Activated CD8-positive, alpha-beta T cell treated with anti-CD3 and anti-CD28 coated beads for 36 hours (primary cell): ENCODE data around the gene SMIM28. TPM values are rescaled to one million over a fixed set of nuclear protein-coding genes. Genes with fewer than 3 reads are reported as not detected.
A peak's percentile ranks its signal among the peaks of the same experiment; 100 is the strongest.

ENCODE experiments used
- ATAC-seq: fragments of 200-7000 bp; cut with Tn5 transposase; one replicate; pipeline ENCODE4 v1.10.0; 2021; ENCODE audit warnings: mild to moderate bottlenecking, moderate library complexity
- CTCF ChIA-PET: fragments of 350-600 bp; sonication (Branson Sonifier 250); formaldehyde crosslinking; loops from one replicate; lab custom pipeline; 2021; ENCODE audit warnings: antibody characterized with exemption; lab: Charles Lee
- POLR2A ChIA-PET: fragments of 350-600 bp; sonication (Branson Sonifier 250); formaldehyde crosslinking; loops from one replicate; lab custom pipeline; 2021; ENCODE audit warnings: antibody characterized with exemption; lab: Charles Lee
- DNase-seq: peaks from one replicate; pipeline ENCODE4 v3.0.0-alpha.2; 2020
- H3K27ac Mint-ChIP-seq: one replicate; pipeline ENCODE4 v1.8.0; 2021; ENCODE audit warnings: mild to moderate bottlenecking, mixed read lengths
- H3K27me3 Mint-ChIP-seq: one replicate; pipeline ENCODE4 v1.8.0; 2021; ENCODE audit warnings: mixed read lengths
- H3K36me3 Mint-ChIP-seq: one replicate; pipeline ENCODE4 v1.8.0; 2021; ENCODE audit warnings: low read depth, mixed read lengths
- H3K4me1 Mint-ChIP-seq: one replicate; pipeline ENCODE4 v1.8.0; 2021; ENCODE audit warnings: low read depth, mixed read lengths
- H3K4me3 Mint-ChIP-seq: one replicate; pipeline ENCODE4 v1.8.0; 2021; ENCODE audit warnings: mild to moderate bottlenecking, moderate library complexity, mixed read lengths
- H3K9me3 Mint-ChIP-seq: one replicate; pipeline ENCODE4 v1.8.0; 2021; ENCODE audit warnings: mixed read lengths
- CTCF ChIP-seq: fragments of 200-600 bp; IDR thresholded peaks from one replicate; pipeline ENCODE4 v1.8.0; 2022; ENCODE audit warnings: antibody characterized with exemption, mild to moderate bottlenecking
- intact Hi-C: fragments of 100-400 bp; cut with micrococcal nuclease; formaldehyde crosslinking; loops from one replicate; pipeline ENCODE4 v1.10.0; 2022
- total RNA-seq, 2 experiments: library from RNA; stranded (reverse); gene quantifications; one replicate each; pipeline ENCODE4 v1.2.3, GENCODE V29; 2021

The SMIM28 gene
- total RNA-seq, 2 experiments from 2014 or later: not detected

GRCh38 chr6:138400326-138400725 is 22.6 kb downstream of the SMIM28 start:
- H3K27ac Mint-ChIP-seq: no peak overlapping the region
- no peak overlapping the region for H3K4me3 Mint-ChIP-seq
- H3K9me3 Mint-ChIP-seq: no peaks in the 10 kb centered on the region
- TF ChIP-seq CTCF: no peak
- intact Hi-C loops: loop anchor here (10.0 kb wide), 1 partner anchor 286 kb away; no protein-coding TSS in a partner anchor
- H3K4me1 Mint-ChIP-seq: peaks cover 10% of the 10 kb centered on the region
- H3K36me3 Mint-ChIP-seq: peaks cover 1% of the 10 kb centered on the region
- ChIA-PET POLR2A (no interaction called here), CTCF (no interaction called here)
- no peak for ATAC-seq
- DNase-seq: no peak
- peaks cover 2% of the 10 kb centered on the region for H3K27me3 Mint-ChIP-seq

- TF ChIP-seq CTCF: no peak
- intact Hi-C loops: loop anchor here (10.0 kb wide), 1 partner anchor 287 kb away; no protein-coding TSS in a partner anchor
- Mint-ChIP-seq H3K36me3 (peaks cover 11% of the 10 kb centered on the region), H3K4me3 (no peak overlapping the region), H3K4me1 (peaks cover 23% of the 10 kb centered on the region), H3K9me3 (no peaks in the 10 kb centered on the region), H3K27me3 (no peaks in the 10 kb centered on the region), H3K27ac (no peak overlapping the region)
- CTCF ChIA-PET: interaction anchor here (0.9 to 5.1 kb wide), 4 partner anchors 8 to 364 kb away, joined by 3 to 23 read pairs (median 5); no protein-coding TSS in a partner anchor
- DNase-seq (no peak), ATAC-seq (no peak)
- POLR2A ChIA-PET: interaction anchor here (0.7 to 1.1 kb wide), 2 partner anchors 8 to 34 kb away, joined by 3 read pairs; no protein-coding TSS in a partner anchor
Observed at GRCh38 chr6:138401960-138402837, 24.5 kb downstream of the SMIM28 start.

GRCh38 chr6:138402838-138403187 is 25.1 kb downstream of the SMIM28 start:
- no peak for TF ChIP-seq CTCF
- H3K27me3 Mint-ChIP-seq: no peaks in the 10 kb centered on the region
- H3K9me3 Mint-ChIP-seq: no peaks in the 10 kb centered on the region
- peaks cover 23% of the 10 kb centered on the region for H3K4me1 Mint-ChIP-seq
- no peak for DNase-seq
- ChIA-PET CTCF (interaction anchor here (0.9 to 5.1 kb wide), 6 partner anchors 8 to 363 kb away, joined by 3 to 23 read pairs (median 3); no protein-coding TSS in a partner anchor), POLR2A (interaction anchor here (1.1 kb wide), 1 partner anchor 34 kb away, joined by 3 read pairs; no protein-coding TSS in a partner anchor)
- peak overlapping the region; percentile 76 for H3K4me3 Mint-ChIP-seq
- intact Hi-C loops: loop anchor here (10.0 kb wide), 1 partner anchor 288 kb away; no protein-coding TSS in a partner anchor
- peaks cover 16% of the 10 kb centered on the region for H3K36me3 Mint-ChIP-seq
- no peak for ATAC-seq
- peak overlapping the region; percentile 83 for H3K27ac Mint-ChIP-seq

GRCh38 chr6:138403324-138403800 is 25.7 kb downstream of the SMIM28 start:
- DNase-seq (peak; percentile 44), ATAC-seq (peak; percentile 37)
- ChIA-PET POLR2A (interaction anchor here (1.1 kb wide), 1 partner anchor 33 kb away, joined by 3 read pairs; no protein-coding TSS in a partner anchor), CTCF (interaction anchor here (0.9 to 5.1 kb wide), 10 partner anchors 9 to 363 kb away, joined by 3 to 23 read pairs (median 3); no protein-coding TSS in a partner anchor)
- H3K27me3 Mint-ChIP-seq: no peaks in the 10 kb centered on the region
- peak overlapping the region; percentile 76 for H3K4me3 Mint-ChIP-seq
- no peak for TF ChIP-seq CTCF
- peak overlapping the region; percentile 83 for H3K27ac Mint-ChIP-seq
- H3K4me1 Mint-ChIP-seq: peaks cover 23% of the 10 kb centered on the region
- intact Hi-C loops: loop anchor here (10.0 kb wide), 1 partner anchor 289 kb away; no protein-coding TSS in a partner anchor
- no peaks in the 10 kb centered on the region for H3K9me3 Mint-ChIP-seq
- H3K36me3 Mint-ChIP-seq: peaks cover 19% of the 10 kb centered on the region
